K562 (cell line): ENCODE results near the gene GTPBP6. TPM values are rescaled to one million over a fixed set of nuclear protein-coding genes. Genes with fewer than 3 reads are reported as not detected.

Experiments used
- ATAC-seq: fragments of 200-7000 bp; cut with Tn5 transposase; 3 replicates; pipeline ENCODE4 v1.9.1; 2020; ENCODE audit warnings: moderate library complexity
- BruUV-seq: library from RNA; stranded (reverse); fragments of 400-500 nt; replicated peaks from 2 replicates; lab custom pipeline; 2021; lab: Mats Ljungman, UMichigan
- CTCF ChIA-PET: fragments of 300-600 bp; formaldehyde crosslinking; extraction: SDS; loops from one replicate; lab custom pipeline; 2021; ENCODE audit warnings: low intra/inter-chr PET ratio; lab: Yijun Ruan, JAX
- POLR2A ChIA-PET: fragments of 300-600, 350-650 bp; sonication (Branson Sonifier 250); formaldehyde crosslinking; extraction: SDS; loops from one replicate; lab custom pipeline; 2021; ENCODE audit warnings: antibody characterized with exemption, inconsistent platforms; lab: Yijun Ruan, JAX
- DNase-seq, 4 experiments: peaks; one replicate each; pipeline versions ENCODE4 v3.0.0 to v3.0.0-alpha.2; 2011 to 2018; ENCODE audit warnings: low spot score in 3 of 4, mixed read lengths in 3 of 4; ENCODE audit errors: extremely low read depth in 1 of 4
- FAIRE-seq: peaks from 2 replicates; lab custom pipeline; 2011; peaks lifted over from hg19 to GRCh38; lab: Jason Lieb, UNC
- H2AFZ ChIP-seq: 2 replicates; pipeline ENCODE4 v1.6.0; 2011; ENCODE audit warnings: low read depth, low read length, control low read depth, inconsistent platforms
- H3K27ac ChIP-seq: fragments of 200-600 bp; 3 replicates; pipeline ENCODE4 v1.8.0; 2011; ENCODE audit warnings: low read depth, mild to moderate bottlenecking, control low read depth, inconsistent platforms, low read length, moderate library complexity, mixed read lengths; ENCODE audit errors: extremely low read depth
- H3K27me3 ChIP-seq, 2 experiments: fragments of 300-600 bp in 1 of 2; 2 replicates in 1 of 2; 3 replicates in 1 of 2; pipeline versions ENCODE4 v1.6.0 to v1.8.0; 2011; ENCODE audit warnings: inconsistent platforms in 2 of 2, low read length in 2 of 2, mild to moderate bottlenecking in 1 of 2, mixed read lengths in 1 of 2, moderate library complexity in 1 of 2; ENCODE audit not compliant: control insufficient read depth in 2 of 2, insufficient read depth in 2 of 2
- H3K36me3 ChIP-seq: fragments of 300-600 bp; 3 replicates; pipeline ENCODE4 v1.8.0; 2011; ENCODE audit warnings: mild to moderate bottlenecking, low read length, inconsistent platforms; ENCODE audit not compliant: control insufficient read depth, insufficient read depth
- H3K4me1 ChIP-seq, 2 experiments: fragments of 200-600 bp in 1 of 2; replicated peaks in 1 of 2; 2 replicates in 1 of 2; 3 replicates in 1 of 2; pipeline versions ENCODE4 v1.5.1 to v1.8.0; 2011; ENCODE audit warnings: inconsistent platforms in 2 of 2, low read length in 2 of 2, mild to moderate bottlenecking in 1 of 2, mixed read lengths in 1 of 2, moderate library complexity in 1 of 2; ENCODE audit not compliant: control insufficient read depth in 2 of 2, insufficient read depth in 2 of 2
- H3K4me2 ChIP-seq: 2 replicates; pipeline ENCODE4 v1.6.1; 2011; ENCODE audit warnings: low read length, control low read depth, inconsistent platforms, mixed read lengths; ENCODE audit not compliant: insufficient read depth
- H3K4me3 ChIP-seq: fragments of 200-600 bp; sonication (generic), shearing (Covaris generic); 2 replicates; pipeline ENCODE4 v1.5.1; 2016; ENCODE audit warnings: control low read depth, inconsistent platforms
- H3K79me2 ChIP-seq: fragments of 200-600 bp; 3 replicates; pipeline ENCODE4 v1.8.0; 2011; ENCODE audit warnings: low read length, inconsistent platforms; ENCODE audit not compliant: control insufficient read depth, insufficient read depth
- H3K9ac ChIP-seq, 2 experiments: 2 replicates each; pipeline versions ENCODE4 v1.6.0 to v1.6.1; 2011; ENCODE audit warnings: low read depth in 2 of 2, low read length in 2 of 2, control low read depth in 1 of 2, inconsistent platforms in 1 of 2, mild to moderate bottlenecking in 1 of 2, mixed read lengths in 1 of 2; ENCODE audit not compliant: insufficient read depth in 1 of 2
- H3K9me1 ChIP-seq: one replicate; pipeline ENCODE4 v1.6.0; 2011; ENCODE audit warnings: inconsistent platforms, mild to moderate bottlenecking, low read length, moderate library complexity; ENCODE audit not compliant: control insufficient read depth, insufficient read depth
- H3K9me3 ChIP-seq: replicated peaks from 2 replicates; pipeline ENCODE4 v1.5.1; 2011; ENCODE audit warnings: low read depth, low read length, inconsistent platforms; ENCODE audit not compliant: control insufficient read depth, insufficient read depth
- H4K20me1 ChIP-seq: replicated peaks from 2 replicates; pipeline ENCODE4 v1.6.1; 2011; ENCODE audit warnings: low read length, inconsistent platforms, mixed read lengths; ENCODE audit not compliant: control insufficient read depth, insufficient read depth
- RBFOX2 ChIP-seq: fragments of 200-400 bp; formaldehyde crosslinking; IDR thresholded peaks from 2 replicates; pipeline ENCODE4 v1.6.1; 2017; ENCODE audit warnings: low read depth, mild to moderate bottlenecking, low read length, moderate library complexity
- WGBS: fragments of 100-300 bp; shearing (Covaris generic); methylation state at CpG from one replicate; pipeline ENCODE4 v1.1.6; 2016; ENCODE audit warnings: low coverage, mixed read lengths; ENCODE audit not compliant: insufficient coverage; ENCODE audit errors: missing lambda C conversion rate; 5-methylcytosine and 5-hydroxymethylcytosine counted together
- in situ Hi-C: fragments of 300-500 bp; cut with MboI; formaldehyde crosslinking; loops from 4 replicates; pipeline ENCODE4 v1.15.0; 2018; ENCODE audit warnings: inconsistent platforms, mixed read lengths
- intact Hi-C: fragments of 100-400 bp; cut with micrococcal nuclease; formaldehyde crosslinking; loops from 2 replicates; pipeline ENCODE4 v1.14.2; 2022
- polyA plus RNA-seq, 8 experiments: library from polyadenylated mRNA; depleted of rRNA in 4 of 8; stranded (reverse) in 5 of 8; unstranded in 3 of 8; fragments of >200 nt; fragmentation: Nextera tagmentation in 2 of 8; fragmentation: Illumina TruSeq in 1 of 8; extraction: Ambion mirVana in 2 of 8; extraction: Trizol in 1 of 8; gene quantifications; 2 replicates each; pipeline versions ENCODE4 v1.2.1 to v1.2.3, GENCODE V29; 2011 to 2014; ENCODE audit warnings: inconsistent platforms in 1 of 8, missing spikeins in 1 of 8
- total RNA-seq, 7 experiments: library from RNA; depleted of rRNA in 6 of 7; stranded (reverse); fragments of >200 nt in 6 of 7; fragmentation: Illumina TruSeq in 2 of 7; extraction: Trizol in 2 of 7; gene quantifications; 2 replicates each; pipeline versions ENCODE4 v1.2.1 to v1.2.3, GENCODE V29; 2011 to 2021; ENCODE audit warnings: low replicate concordance in 1 of 7
- TF ChIP-seq, protein P1 (sequence below), 3 experiments: fragments of 200-800 bp in 1 of 3; sonication (Bioruptor generic) in 1 of 3; sonication (generic) in 1 of 3; formaldehyde crosslinking in 1 of 3; IDR thresholded peaks; 2 replicates each; pipeline versions ENCODE4 v1.6.1 to v1.8.0; 2016 to 2022; ENCODE audit warnings: mild to moderate bottlenecking in 2 of 3, missing compliant biosample characterization in 2 of 3, missing genetic modification characterization in 2 of 3, missing genetic modification reagents in 1 of 3
- TF ChIP-seq, protein P2 (sequence below): fragments of 200-800 bp; sonication (Bioruptor generic); IDR thresholded peaks from 2 replicates; pipeline ENCODE4 v1.6.1; 2016; ENCODE audit warnings: missing genetic modification characterization, missing compliant biosample characterization

The GTPBP6 gene
- total and polyA plus RNA-seq, 9 of the 15 experiments (the other 6 are each of a cell fraction or from before 2014, with no cell fraction given), result 0.24 to 35.2 (median 8.0) TPM

DNA sequence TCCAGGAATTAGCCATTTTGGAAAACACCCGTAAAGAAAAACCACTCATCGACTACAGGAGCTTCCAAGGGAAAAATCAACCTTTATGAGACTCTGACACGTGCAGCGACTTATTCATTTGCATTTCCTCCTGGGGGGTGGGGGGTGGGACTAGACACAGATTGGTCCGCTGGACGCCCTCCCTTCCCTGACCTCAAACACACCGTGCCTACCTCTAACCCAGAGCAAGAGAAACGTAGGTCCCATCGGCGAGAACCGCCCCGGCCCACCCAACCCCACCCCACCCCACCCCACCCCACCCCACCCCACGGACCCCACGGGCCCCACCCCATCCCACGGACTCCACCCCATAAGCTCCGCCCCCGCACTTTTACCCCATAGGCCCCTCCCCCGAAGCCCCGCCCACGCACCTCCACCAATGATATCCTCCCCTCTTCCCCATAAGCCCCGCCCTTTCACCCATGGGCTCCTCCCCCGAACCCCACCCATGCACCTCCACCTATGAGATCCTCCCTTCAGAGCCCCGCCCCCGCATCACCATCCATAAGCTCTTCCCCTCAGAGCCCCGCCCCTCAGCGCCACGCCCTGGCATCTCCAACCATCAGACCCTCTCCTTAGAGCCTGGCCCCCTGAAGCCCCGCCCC is 1.1 kb downstream of the GTPBP6 start (continued):
- TF ChIP-seq, protein P1, sequence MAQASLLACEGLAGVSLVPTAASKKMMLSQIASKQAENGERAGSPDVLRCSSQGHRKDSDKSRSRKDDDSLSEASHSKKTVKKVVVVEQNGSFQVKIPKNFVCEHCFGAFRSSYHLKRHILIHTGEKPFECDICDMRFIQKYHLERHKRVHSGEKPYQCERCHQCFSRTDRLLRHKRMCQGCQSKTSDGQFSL (CRISPR knock-in tag; IDR thresholded peaks at IDR 0.05), result 0 out of 2 replicates have a peak, but pooled peaks have one; percentile 41
- TF ChIP-seq, protein P1 (tag; IDR thresholded peaks at IDR 0.05), result 0 out of 4 replicates have a peak, but pooled peaks of 1 of the 2 experiments have one; percentile 52
- TF ChIP-seq, all 486 proteins: peak for 6

DNA sequence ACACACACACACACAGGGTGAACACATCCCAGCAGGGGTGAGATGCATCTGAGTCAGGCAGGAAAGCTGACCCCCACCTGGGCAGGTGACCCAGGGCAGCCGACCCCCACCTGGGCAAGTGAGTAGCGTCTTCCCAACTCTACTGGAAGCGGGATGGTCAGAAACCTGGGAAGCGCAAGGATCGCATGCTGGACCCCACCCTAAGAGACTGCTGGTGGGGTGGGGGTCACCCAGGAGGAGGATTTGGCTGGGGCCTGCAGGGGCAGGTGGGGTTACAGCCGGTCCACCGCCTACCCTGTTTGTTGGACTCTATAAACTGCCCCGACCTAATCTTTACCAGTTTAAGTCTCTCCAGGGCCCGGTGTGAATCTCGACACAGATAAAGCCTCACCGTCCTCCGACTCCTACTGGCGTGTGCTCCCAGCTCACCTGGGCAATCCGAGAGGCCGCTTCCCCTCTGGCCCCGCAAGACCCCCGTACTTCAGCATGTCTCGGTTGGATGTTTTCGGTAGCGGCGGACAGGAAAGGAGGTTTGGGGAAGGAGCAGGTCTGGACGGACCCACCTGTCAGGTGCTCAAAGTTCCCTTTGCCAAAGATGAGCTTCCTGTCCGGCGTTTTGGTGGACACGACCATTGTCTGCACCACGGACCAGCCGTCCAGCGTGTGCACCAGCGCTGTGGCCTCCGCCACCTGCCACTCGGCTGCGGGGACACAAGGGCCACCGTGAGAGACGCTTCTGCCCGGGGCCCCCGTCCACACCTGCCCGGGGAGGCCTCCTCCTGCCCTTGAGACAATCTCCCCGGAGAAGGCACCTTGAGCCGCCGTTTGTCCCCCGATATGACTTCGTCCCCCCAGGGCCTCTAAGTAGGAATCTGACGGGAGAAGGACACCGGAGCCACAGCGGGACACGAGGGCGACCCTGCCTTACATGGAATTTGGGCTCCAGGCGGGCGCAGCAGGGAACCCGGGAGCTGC is 2.0 kb downstream of the GTPBP6 start:
- ChIA-PET POLR2A (no interaction called here), CTCF (no interaction called here)
- BruUV-seq, result no TSS peak
- Histone ChIP-seq H3K27me3 (no peaks in the 10 kb centered on the region), H4K20me1 (no peaks in the 10 kb centered on the region), H3K27ac (peak overlapping the region; percentile 53), H3K4me1 (peaks cover 5 to 34% of the 10 kb centered on the region in 2 experiments; a peak in 4 of 5 replicates), H3K36me3 (peaks cover 43% of the 10 kb centered on the region; the same call in 2 of the 3 replicates), H3K9me3 (no peaks in the 10 kb centered on the region), H3K9me1 (no peaks in the 10 kb centered on the region), H3K79me2 (peaks cover 30% of the 10 kb centered on the region), H3K4me3 (peak overlapping the region; percentile 38), H3K4me2 (peak overlapping the region; percentile 60), H3K9ac (peak overlapping the region; percentile 41 to 85), H2AFZ (no peak overlapping the region)
- ATAC-seq (no peak), FAIRE-seq (no peak), DNase-seq (no peak)
- TF ChIP-seq, protein P2, sequence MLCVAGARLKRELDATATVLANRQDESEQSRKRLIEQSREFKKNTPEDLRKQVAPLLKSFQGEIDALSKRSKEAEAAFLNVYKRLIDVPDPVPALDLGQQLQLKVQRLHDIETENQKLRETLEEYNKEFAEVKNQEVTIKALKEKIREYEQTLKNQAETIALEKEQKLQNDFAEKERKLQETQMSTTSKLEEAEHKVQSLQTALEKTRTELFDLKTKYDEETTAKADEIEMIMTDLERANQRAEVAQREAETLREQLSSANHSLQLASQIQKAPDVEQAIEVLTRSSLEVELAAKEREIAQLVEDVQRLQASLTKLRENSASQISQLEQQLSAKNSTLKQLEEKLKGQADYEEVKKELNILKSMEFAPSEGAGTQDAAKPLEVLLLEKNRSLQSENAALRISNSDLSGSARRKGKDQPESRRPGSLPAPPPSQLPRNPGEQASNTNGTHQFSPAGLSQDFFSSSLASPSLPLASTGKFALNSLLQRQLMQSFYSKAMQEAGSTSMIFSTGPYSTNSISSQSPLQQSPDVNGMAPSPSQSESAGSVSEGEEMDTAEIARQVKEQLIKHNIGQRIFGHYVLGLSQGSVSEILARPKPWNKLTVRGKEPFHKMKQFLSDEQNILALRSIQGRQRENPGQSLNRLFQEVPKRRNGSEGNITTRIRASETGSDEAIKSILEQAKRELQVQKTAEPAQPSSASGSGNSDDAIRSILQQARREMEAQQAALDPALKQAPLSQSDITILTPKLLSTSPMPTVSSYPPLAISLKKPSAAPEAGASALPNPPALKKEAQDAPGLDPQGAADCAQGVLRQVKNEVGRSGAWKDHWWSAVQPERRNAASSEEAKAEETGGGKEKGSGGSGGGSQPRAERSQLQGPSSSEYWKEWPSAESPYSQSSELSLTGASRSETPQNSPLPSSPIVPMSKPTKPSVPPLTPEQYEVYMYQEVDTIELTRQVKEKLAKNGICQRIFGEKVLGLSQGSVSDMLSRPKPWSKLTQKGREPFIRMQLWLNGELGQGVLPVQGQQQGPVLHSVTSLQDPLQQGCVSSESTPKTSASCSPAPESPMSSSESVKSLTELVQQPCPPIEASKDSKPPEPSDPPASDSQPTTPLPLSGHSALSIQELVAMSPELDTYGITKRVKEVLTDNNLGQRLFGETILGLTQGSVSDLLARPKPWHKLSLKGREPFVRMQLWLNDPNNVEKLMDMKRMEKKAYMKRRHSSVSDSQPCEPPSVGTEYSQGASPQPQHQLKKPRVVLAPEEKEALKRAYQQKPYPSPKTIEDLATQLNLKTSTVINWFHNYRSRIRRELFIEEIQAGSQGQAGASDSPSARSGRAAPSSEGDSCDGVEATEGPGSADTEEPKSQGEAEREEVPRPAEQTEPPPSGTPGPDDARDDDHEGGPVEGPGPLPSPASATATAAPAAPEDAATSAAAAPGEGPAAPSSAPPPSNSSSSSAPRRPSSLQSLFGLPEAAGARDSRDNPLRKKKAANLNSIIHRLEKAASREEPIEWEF (CRISPR knock-in tag), result no peak
- peak; percentile 47; the same call in 1 of the 2 replicates for TF ChIP-seq RBFOX2
- in situ Hi-C loops, result no loop called here
- WGBS, result 90% methylated on average over 22 of the region's 50 CpGs
- intact Hi-C loops, result no loop called here
